OCI-LY1 (cell line): ENCODE data around the gene RADIL.

Source experiments
- H2AFZ ChIP-seq: fragments of 200-600 bp; sonication (generic), shearing (Covaris generic); 2 replicates; pipeline ENCODE4 v1.6.0; 2014; ENCODE audit warnings: antibody characterized with exemption, mild to moderate bottlenecking, low read length
- H3F3A ChIP-seq: fragments of 200-600 bp; sonication (generic), shearing (Covaris generic); 2 replicates; pipeline ENCODE4 v1.6.0; 2014; ENCODE audit warnings: mild to moderate bottlenecking, antibody characterized with exemption, low read length, moderate library complexity; ENCODE audit not compliant: insufficient read depth
- H3K27ac ChIP-seq: fragments of 200-600 bp; sonication (generic); 2 replicates; pipeline ENCODE4 v1.5.1; 2014; ENCODE audit warnings: low read length, mixed run types, mild to moderate bottlenecking, low read depth; ENCODE audit not compliant: poor library complexity, severe bottlenecking
- H3K27me3 ChIP-seq: fragments of 200-600 bp; sonication (generic); 2 replicates; pipeline ENCODE4 v1.6.0; 2014; ENCODE audit warnings: antibody characterized with exemption, mild to moderate bottlenecking, low read length, moderate library complexity; ENCODE audit not compliant: insufficient read depth
- H3K36me3 ChIP-seq: fragments of 200-600 bp; sonication (generic); 2 replicates; pipeline ENCODE4 v1.6.1; 2014; ENCODE audit warnings: mild to moderate bottlenecking, antibody characterized with exemption, low read length, moderate library complexity, mixed read lengths; ENCODE audit not compliant: insufficient read depth
- H3K4me1 ChIP-seq: fragments of 200-600 bp; sonication (generic); 2 replicates; pipeline ENCODE4 v1.5.1; 2014; ENCODE audit warnings: mild to moderate bottlenecking, low read length, moderate library complexity; ENCODE audit not compliant: insufficient read depth, severe bottlenecking
- H3K4me2 ChIP-seq: fragments of 200-600 bp; sonication (generic), shearing (Covaris generic); 2 replicates; pipeline ENCODE4 v1.6.1; 2014; ENCODE audit warnings: low read length
- H3K4me3 ChIP-seq: fragments of 200-600 bp; sonication (generic); 2 replicates; pipeline ENCODE4 v1.5.1; 2014; ENCODE audit warnings: low read length, low read depth, mild to moderate bottlenecking, mixed read lengths; ENCODE audit not compliant: poor library complexity, severe bottlenecking
- H3K79me2 ChIP-seq: fragments of 200-600 bp; shearing (Covaris generic); 2 replicates; pipeline ENCODE4 v1.6.1; 2016; ENCODE audit warnings: mixed run types, low read length, mixed read lengths; ENCODE audit not compliant: insufficient read depth
- H3K9ac ChIP-seq: fragments of 200-600 bp; sonication (generic), shearing (Covaris generic); 2 replicates; pipeline ENCODE4 v1.6.1; 2014; ENCODE audit warnings: mild to moderate bottlenecking, low read length, mixed read lengths
- H3K9me2 ChIP-seq: fragments of 200-600 bp; sonication (generic), shearing (Covaris generic); 2 replicates; pipeline ENCODE4 v1.6.1; 2014; ENCODE audit warnings: low read depth, mild to moderate bottlenecking, low read length, mixed read lengths
- H3K9me3 ChIP-seq: fragments of 200-600 bp; shearing (Covaris generic); 2 replicates; pipeline ENCODE4 v1.6.1; 2014; ENCODE audit warnings: low read length, mixed read lengths
- H4K20me1 ChIP-seq: fragments of 200-600 bp; sonication (generic), shearing (Covaris generic); 2 replicates; pipeline ENCODE4 v1.6.0; 2016; ENCODE audit warnings: mild to moderate bottlenecking, low read length; ENCODE audit not compliant: insufficient read depth
- EZH2 ChIP-seq: fragments of 200-600 bp; sonication (generic), shearing (Covaris generic); IDR thresholded peaks from 2 replicates; pipeline ENCODE4 v1.8.0; 2017; ENCODE audit warnings: borderline replicate concordance, mixed run types, mild to moderate bottlenecking, antibody characterized with exemption, low read length, moderate library complexity, mixed read lengths
- TF ChIP-seq, protein P1 (sequence below): fragments of 200-600 bp; sonication (generic), shearing (Covaris generic); IDR thresholded peaks from 2 replicates; pipeline ENCODE4 v1.5.1; 2017; ENCODE audit warnings: mild to moderate bottlenecking, antibody characterized with exemption, low read length, moderate library complexity, mixed read lengths

Gene RADIL

DNA sequence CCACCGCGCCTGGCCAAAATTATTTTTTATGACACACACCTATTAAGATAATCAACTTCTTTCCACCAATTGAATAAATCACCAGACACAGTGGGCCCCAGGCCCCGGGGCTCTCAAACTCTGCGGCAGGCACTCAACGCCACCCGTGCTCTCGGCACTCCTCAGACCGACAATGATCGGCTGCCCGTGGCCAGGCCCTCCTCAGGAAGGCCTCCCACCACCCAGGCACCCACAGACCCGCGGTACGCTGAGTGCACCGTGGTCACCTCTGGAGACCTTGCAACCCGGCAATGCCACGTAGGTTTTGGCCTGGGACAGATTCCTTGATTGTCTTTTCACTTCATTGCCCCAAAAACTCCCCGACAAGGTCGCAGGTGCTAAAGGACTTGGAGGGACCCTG is 6.9 kb downstream of the RADIL start:
- TF ChIP-seq, protein P1, sequence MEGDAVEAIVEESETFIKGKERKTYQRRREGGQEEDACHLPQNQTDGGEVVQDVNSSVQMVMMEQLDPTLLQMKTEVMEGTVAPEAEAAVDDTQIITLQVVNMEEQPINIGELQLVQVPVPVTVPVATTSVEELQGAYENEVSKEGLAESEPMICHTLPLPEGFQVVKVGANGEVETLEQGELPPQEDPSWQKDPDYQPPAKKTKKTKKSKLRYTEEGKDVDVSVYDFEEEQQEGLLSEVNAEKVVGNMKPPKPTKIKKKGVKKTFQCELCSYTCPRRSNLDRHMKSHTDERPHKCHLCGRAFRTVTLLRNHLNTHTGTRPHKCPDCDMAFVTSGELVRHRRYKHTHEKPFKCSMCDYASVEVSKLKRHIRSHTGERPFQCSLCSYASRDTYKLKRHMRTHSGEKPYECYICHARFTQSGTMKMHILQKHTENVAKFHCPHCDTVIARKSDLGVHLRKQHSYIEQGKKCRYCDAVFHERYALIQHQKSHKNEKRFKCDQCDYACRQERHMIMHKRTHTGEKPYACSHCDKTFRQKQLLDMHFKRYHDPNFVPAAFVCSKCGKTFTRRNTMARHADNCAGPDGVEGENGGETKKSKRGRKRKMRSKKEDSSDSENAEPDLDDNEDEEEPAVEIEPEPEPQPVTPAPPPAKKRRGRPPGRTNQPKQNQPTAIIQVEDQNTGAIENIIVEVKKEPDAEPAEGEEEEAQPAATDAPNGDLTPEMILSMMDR = no peak
- TF ChIP-seq EZH2 = no peak
- Histone ChIP-seq H3K79me2 (no peaks in the 10 kb centered on the region), H3K27me3 (no peaks in the 10 kb centered on the region), H3K4me2 (no peak overlapping the region), H3K27ac (no peak overlapping the region), H3K9me3 (no peaks in the 10 kb centered on the region), H2AFZ (no peak overlapping the region), H3K4me1 (no peaks in the 10 kb centered on the region), H3K36me3 (no peaks in the 10 kb centered on the region), H3K4me3 (no peak overlapping the region), H4K20me1 (no peaks in the 10 kb centered on the region), H3K9me2 (no peaks in the 10 kb centered on the region), H3K9ac (no peak overlapping the region), H3F3A (no peaks in the 10 kb centered on the region)

DNA sequence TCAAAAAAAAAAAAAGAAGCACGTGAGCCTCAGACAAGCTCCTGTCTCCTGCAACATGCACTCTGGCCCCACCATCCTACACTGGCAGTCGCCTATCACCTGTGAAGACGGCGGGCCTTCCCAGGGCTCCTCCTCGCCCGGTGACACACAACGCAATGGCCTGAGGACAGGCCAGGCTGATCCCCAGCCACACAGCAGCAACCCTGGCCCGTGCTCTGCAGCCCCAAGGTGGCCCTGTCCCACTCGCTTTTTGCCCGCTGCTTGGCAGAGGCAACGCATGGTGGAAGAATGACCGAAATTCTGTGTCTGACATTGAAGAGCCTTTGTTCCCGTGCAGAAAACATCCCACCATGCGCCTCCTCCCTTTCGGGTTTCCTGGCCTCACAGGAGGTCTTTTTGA is 8.1 kb downstream of the RADIL start:
- TF ChIP-seq, protein P1 = no peak
- TF ChIP-seq EZH2 = no peak
- Histone ChIP-seq H3K79me2 (no peaks in the 10 kb centered on the region), H3K9me2 (no peaks in the 10 kb centered on the region), H3K36me3 (no peaks in the 10 kb centered on the region), H4K20me1 (no peaks in the 10 kb centered on the region), H3F3A (no peaks in the 10 kb centered on the region), H3K4me3 (no peak overlapping the region), H3K27me3 (no peaks in the 10 kb centered on the region), H3K4me1 (no peaks in the 10 kb centered on the region), H2AFZ (no peak overlapping the region), H3K4me2 (no peak overlapping the region), H3K27ac (no peak overlapping the region), H3K9me3 (no peaks in the 10 kb centered on the region), H3K9ac (no peak overlapping the region)

DNA sequence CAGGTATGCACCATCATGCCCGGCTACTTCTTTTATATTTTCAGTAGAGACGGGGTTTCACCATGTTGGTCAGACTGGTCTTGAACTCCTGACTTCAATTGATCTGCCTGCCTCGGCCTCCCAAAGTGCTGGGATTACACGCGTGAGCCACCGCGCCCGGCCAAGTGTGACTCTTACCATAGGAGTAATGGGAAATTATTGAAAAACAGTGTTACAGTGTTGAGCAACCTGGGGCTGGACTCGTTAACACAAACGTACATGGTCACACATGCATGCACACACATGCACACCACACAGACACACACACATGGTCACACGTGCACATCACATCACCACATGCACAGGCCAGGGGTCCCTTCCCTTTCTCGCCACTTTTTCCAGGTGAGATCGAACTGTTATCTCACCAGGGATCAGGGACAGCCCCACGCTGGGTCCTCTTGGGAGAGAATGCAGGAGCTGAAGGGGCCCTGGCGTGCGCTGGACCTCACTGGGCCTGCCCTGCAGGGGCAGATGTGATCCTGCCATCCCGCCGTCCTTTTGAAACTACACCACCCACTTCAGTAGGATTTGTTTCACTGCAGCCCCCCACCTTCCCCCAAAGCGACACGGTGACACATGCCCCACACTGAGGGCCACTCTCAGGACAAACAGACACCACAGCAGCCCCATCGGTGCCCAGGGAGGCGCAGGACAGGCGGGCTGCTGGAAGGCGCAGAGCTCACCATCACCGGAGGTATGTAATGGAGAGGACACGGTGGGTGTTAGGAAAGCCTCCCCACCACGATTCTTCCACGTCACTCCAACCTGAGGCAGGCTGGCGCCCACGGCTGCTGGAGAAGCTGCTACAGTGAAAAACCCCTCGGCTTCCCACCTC is 10.2 kb downstream of the RADIL start:
- Histone ChIP-seq H3K9ac (no peak overlapping the region), H3F3A (no peaks in the 10 kb centered on the region), H4K20me1 (no peaks in the 10 kb centered on the region), H3K27ac (no peak overlapping the region), H3K9me3 (no peaks in the 10 kb centered on the region), H3K4me1 (no peaks in the 10 kb centered on the region), H3K36me3 (no peaks in the 10 kb centered on the region), H2AFZ (no peak overlapping the region), H3K4me3 (no peak overlapping the region), H3K4me2 (no peak overlapping the region), H3K9me2 (no peaks in the 10 kb centered on the region), H3K27me3 (no peaks in the 10 kb centered on the region), H3K79me2 (no peaks in the 10 kb centered on the region)
- TF ChIP-seq EZH2 = no peak
- TF ChIP-seq, protein P1 = no peak
